SK-N-SH (cell line): ENCODE measurements around the gene TREM1.

Experiments used
- CTCF ChIP-seq: fragments of 200-600 bp; sonication (generic); IDR thresholded peaks from 2 replicates; pipeline ENCODE4 v1.6.1; 2017; ENCODE audit warnings: antibody characterized with exemption, mild to moderate bottlenecking, moderate library complexity
- EP300 ChIP-seq, 2 experiments: IDR thresholded peaks; 2 replicates each; pipeline versions ENCODE4 v1.4.0 to v1.6.1; 2012; ENCODE audit warnings: borderline replicate concordance in 1 of 2, low read depth in 1 of 2, low read length in 1 of 2
- MXI1 ChIP-seq: IDR thresholded peaks from 2 replicates; pipeline ENCODE4 v1.6.1; 2012; ENCODE audit warnings: mild to moderate bottlenecking, low read depth, low read length, improper control_type of control experiment
- NFIC ChIP-seq: IDR thresholded peaks from 2 replicates; pipeline ENCODE4 v1.4.0; 2012; ENCODE audit warnings: borderline replicate concordance
- POLR2AphosphoS5 ChIP-seq: IDR thresholded peaks from 2 replicates; pipeline ENCODE4 v1.6.1; 2012; ENCODE audit warnings: low read depth, low read length
- RXRA ChIP-seq: IDR thresholded peaks from 2 replicates; pipeline ENCODE4 v1.4.0; 2012; ENCODE audit warnings: low read depth, mild to moderate bottlenecking, borderline replicate concordance

- TF ChIP-seq EP300 (IDR thresholded peaks at IDR 0.05; ENCODE audit: borderline replicate concordance in 1 of 2, low read depth in 1 of 2, low read length in 1 of 2) = no peak
- no peak for TF ChIP-seq POLR2AphosphoS5
- TF ChIP-seq MXI1 = no peak
- TF ChIP-seq CTCF = no peak
- TF ChIP-seq NFIC = no peak
- TF ChIP-seq RXRA = no peak
These were observed 5.2 kb upstream of the TREM1 start for GRCh38 chr6:41291717-41292116.
